SK-N-SH (cell line): ENCODE results near the gene CIAO3. TPM values are rescaled to one million over a fixed set of nuclear protein-coding genes. Genes with fewer than 3 reads are reported as not detected.
A peak's percentile ranks its signal among the peaks of the same experiment; 100 is the strongest.

Source experiments
- CTCF ChIA-PET: fragments of 300-600, 350-600 bp; formaldehyde crosslinking; extraction: SDS; loops from one replicate; lab custom pipeline; 2021; lab: Yijun Ruan, JAX
- POLR2A ChIA-PET: fragments of 350-600 bp; sonication (Branson Sonifier 250); formaldehyde crosslinking; extraction: SDS; loops from one replicate; lab custom pipeline; 2020; ENCODE audit warnings: antibody characterized with exemption, inconsistent platforms; lab: Yijun Ruan, JAX
- DNase-seq: peaks from one replicate; pipeline ENCODE4 v3.0.0; 2012
- H2AFZ ChIP-seq: fragments of 200-600 bp; sonication (generic); 2 replicates; pipeline ENCODE4 v1.8.1; 2016; ENCODE audit warnings: antibody characterized with exemption, mild to moderate bottlenecking, low read depth
- H3F3A ChIP-seq: fragments of 200-600 bp; sonication (generic); replicated peaks from 2 replicates; pipeline ENCODE3; 2016; ENCODE audit warnings: antibody characterized with exemption, mild to moderate bottlenecking; ENCODE audit not compliant: insufficient read depth
- H3K27ac ChIP-seq, 2 experiments: fragments of 200-500 bp in 1 of 2; fragments of 200-600 bp in 1 of 2; sonication (Bioruptor generic) in 1 of 2; sonication (generic), shearing (Covaris generic) in 1 of 2; 2 replicates each; pipeline versions ENCODE4 v1.5.1 to v1.6.1; 2014 to 2016; ENCODE audit warnings: low read depth in 2 of 2, inconsistent platforms in 1 of 2, low read length in 1 of 2, mild to moderate bottlenecking in 1 of 2, mixed read lengths in 1 of 2
- H3K27me3 ChIP-seq: fragments of 200-600 bp; sonication (generic), shearing (Covaris generic); 2 replicates; pipeline ENCODE4 v1.6.1; 2016; ENCODE audit warnings: mixed run types; ENCODE audit not compliant: insufficient read depth
- H3K36me3 ChIP-seq, 2 experiments: fragments of 200-500 bp in 1 of 2; fragments of 200-600 bp in 1 of 2; sonication (Bioruptor generic) in 1 of 2; sonication (generic) in 1 of 2; replicated peaks in 1 of 2; 2 replicates each; pipeline versions ENCODE3 to v1.5.1; 2014 to 2016; ENCODE audit warnings: low read length in 1 of 2, mild to moderate bottlenecking in 1 of 2; ENCODE audit not compliant: insufficient read depth in 2 of 2, control insufficient read depth in 1 of 2
- H3K4me1 ChIP-seq, 2 experiments: fragments of 200-500 bp in 1 of 2; fragments of 200-600 bp in 1 of 2; sonication (Bioruptor generic) in 1 of 2; sonication (generic), shearing (Covaris generic) in 1 of 2; 2 replicates each; pipeline versions ENCODE4 v1.5.1 to v1.6.1; 2014 to 2016; ENCODE audit warnings: low read depth in 1 of 2, low read length in 1 of 2, mixed run types in 1 of 2; ENCODE audit not compliant: insufficient read depth in 2 of 2, control insufficient read depth in 1 of 2
- H3K4me2 ChIP-seq: fragments of 200-600 bp; sonication (generic), shearing (Covaris generic); 2 replicates; pipeline ENCODE4 v1.6.1; 2017; ENCODE audit warnings: mixed run types
- H3K4me3 ChIP-seq, 2 experiments: fragments of 200-500 bp in 1 of 2; fragments of 200-600 bp in 1 of 2; sonication (Bioruptor generic) in 1 of 2; sonication (generic), shearing (Covaris generic) in 1 of 2; 2 replicates each; pipeline versions ENCODE4 v1.5.1 to v1.8.1; 2014 to 2016; ENCODE audit warnings: low read depth in 2 of 2, inconsistent platforms in 1 of 2, low read length in 1 of 2, mild to moderate bottlenecking in 1 of 2, mixed read lengths in 1 of 2, moderate library complexity in 1 of 2
- H3K79me2 ChIP-seq: fragments of 200-600 bp; sonication (generic); 2 replicates; pipeline ENCODE4 v1.8.1; 2017; ENCODE audit warnings: mild to moderate bottlenecking; ENCODE audit not compliant: insufficient read depth
- H3K9ac ChIP-seq: fragments of 200-600 bp; sonication (generic); 2 replicates; pipeline ENCODE4 v1.6.1; 2017; ENCODE audit warnings: mixed run types
- H3K9me2 ChIP-seq: fragments of 200-600 bp; sonication (generic); 2 replicates; pipeline ENCODE4 v1.6.1; 2017; ENCODE audit warnings: mixed run types
- H3K9me3 ChIP-seq: fragments of 200-600 bp; sonication (generic); 2 replicates; pipeline ENCODE4 v1.6.1; 2017; ENCODE audit warnings: mixed run types, mild to moderate bottlenecking, moderate library complexity
- H4K20me1 ChIP-seq: fragments of 200-600 bp; sonication (generic); 2 replicates; pipeline ENCODE4 v1.6.1; 2017; ENCODE audit warnings: mild to moderate bottlenecking, mixed run types; ENCODE audit not compliant: insufficient read depth
- CHD2 ChIP-seq: fragments of 150-350 bp; IDR thresholded peaks from 2 replicates; pipeline ENCODE4 v1.6.1; 2018; ENCODE audit warnings: low read length; ENCODE audit not compliant: partially characterized antibody
- CTCF ChIP-seq: fragments of 200-600 bp; sonication (generic); IDR thresholded peaks from 2 replicates; pipeline ENCODE4 v1.6.1; 2017; ENCODE audit warnings: antibody characterized with exemption, mild to moderate bottlenecking, moderate library complexity
- ELF1 ChIP-seq: IDR thresholded peaks from 2 replicates; pipeline ENCODE4 v1.4.0; 2012
- EP300 ChIP-seq, 2 experiments: IDR thresholded peaks; 2 replicates each; pipeline versions ENCODE4 v1.4.0 to v1.6.1; 2012; ENCODE audit warnings: borderline replicate concordance in 1 of 2, low read depth in 1 of 2, low read length in 1 of 2
- EZH2phosphoT487 ChIP-seq: fragments of 200-600 bp; sonication (generic); IDR thresholded peaks from 2 replicates; pipeline ENCODE4 v1.6.1; 2017; ENCODE audit warnings: low read depth, mixed run types, mild to moderate bottlenecking, antibody characterized with exemption, moderate library complexity, borderline replicate concordance
- FOXM1 ChIP-seq: IDR thresholded peaks from 2 replicates; pipeline ENCODE4 v1.4.0; 2012; ENCODE audit warnings: low read depth, mild to moderate bottlenecking
- GATA2 ChIP-seq: sonication (generic); formaldehyde crosslinking; IDR thresholded peaks from 2 replicates; pipeline ENCODE4 v1.5.0; 2020; ENCODE audit warnings: mild to moderate bottlenecking, missing genetic modification reagents
- IRF3 ChIP-seq: fragments of 150-350 bp; IDR thresholded peaks from 2 replicates; pipeline ENCODE4 v1.6.1; 2016; ENCODE audit warnings: mild to moderate bottlenecking, low read depth, low read length
- JUND ChIP-seq: IDR thresholded peaks from 2 replicates; pipeline ENCODE4 v1.4.0; 2012
- MEF2A ChIP-seq: IDR thresholded peaks from 2 replicates; pipeline ENCODE4 v1.4.0; 2012; ENCODE audit warnings: low read depth, borderline replicate concordance
- POLR2AphosphoS5 ChIP-seq: IDR thresholded peaks from 2 replicates; pipeline ENCODE4 v1.6.1; 2012; ENCODE audit warnings: low read depth, low read length
- REST ChIP-seq: IDR thresholded peaks from 2 replicates; pipeline ENCODE4 v1.6.1; 2012; ENCODE audit warnings: mild to moderate bottlenecking, low read depth, low read length, moderate library complexity
- RXRA ChIP-seq: IDR thresholded peaks from 2 replicates; pipeline ENCODE4 v1.4.0; 2012; ENCODE audit warnings: low read depth, mild to moderate bottlenecking, borderline replicate concordance
- SIN3A ChIP-seq: IDR thresholded peaks from 2 replicates; pipeline ENCODE4 v1.6.1; 2012; ENCODE audit warnings: low read depth, mild to moderate bottlenecking, low read length, moderate library complexity, borderline replicate concordance
- SMC3 ChIP-seq: IDR thresholded peaks from 2 replicates; pipeline ENCODE4 v1.6.1; 2012; ENCODE audit warnings: low read depth, low read length, improper control_type of control experiment
- TAF1 ChIP-seq: IDR thresholded peaks from 2 replicates; pipeline ENCODE4 v1.6.1; 2012; ENCODE audit warnings: low read depth, mild to moderate bottlenecking, low read length, moderate library complexity, borderline replicate concordance
- TEAD4 ChIP-seq: IDR thresholded peaks from 2 replicates; pipeline ENCODE4 v1.4.0; 2012; ENCODE audit warnings: mild to moderate bottlenecking, borderline replicate concordance; ENCODE audit not compliant: insufficient read depth
- USF1 ChIP-seq: IDR thresholded peaks from 2 replicates; pipeline ENCODE4 v1.4.0; 2012; ENCODE audit warnings: low read depth, borderline replicate concordance
- YY1 ChIP-seq: IDR thresholded peaks from 2 replicates; pipeline ENCODE4 v1.4.0; 2012; ENCODE audit warnings: low read depth, mild to moderate bottlenecking
- whole genome bisulfite sequencing: methylation state at CpG from one replicate; pipeline ENCODE4 v1.1.6; 2017; ENCODE audit warnings: low lambda C conversion rate; 5-methylcytosine and 5-hydroxymethylcytosine counted together
- polyA plus RNA-seq, 3 experiments: library from polyadenylated mRNA; depleted of rRNA; stranded (reverse); fragments of >200 nt; gene quantifications; 2 replicates each; pipeline ENCODE4 v1.2.3, GENCODE V29; 2012

CIAO3 gene
- polyA plus RNA-seq, 1 of the 3 experiments (the other 2 are of a cell fraction) = 14.4 TPM

GRCh38 chr16:722835-723633 is 17.8 kb downstream of the CIAO3 start:
- no peaks in the 10 kb centered on the region for H3K9me2 ChIP-seq

More at GRCh38 chr16:722835-723633, 17.8 kb downstream of the CIAO3 start:
- H3F3A ChIP-seq = peaks cover 31% of the 10 kb centered on the region
- 0 out of 2 replicates have a peak, but pooled peaks cover 14% of the 10 kb centered on the region for H4K20me1 ChIP-seq
- no peak overlapping the region for H3K4me3 ChIP-seq
- H3K36me3 ChIP-seq = peaks cover 0 to 5% of the 10 kb centered on the region in 2 experiments
- H3K4me2 ChIP-seq = peak overlapping the region; percentile 24; the same call in 1 of the 2 replicates
- no peaks in the 10 kb centered on the region; the same call in 1 of the 2 replicates for H3K79me2 ChIP-seq
- no peaks in the 10 kb centered on the region for H3K27me3 ChIP-seq
- H3K27ac ChIP-seq = no peak overlapping the region
- H3K9me3 ChIP-seq = no peaks in the 10 kb centered on the region
- no peak for DNase-seq
- CTCF ChIA-PET = interaction anchor here (0.6 to 22.4 kb wide), 10 partner anchors 5 to 657 kb away, joined by 3 to 358 read pairs (median 6); partner anchors contain the start of genes ANTKMT, CCDC78, CIAO3 and FBXL16
- WGBS = 88% methylated on average over 9 of the region's 24 CpGs
- no peak overlapping the region for H2AFZ ChIP-seq
- TF ChIP-seq EP300 (IDR thresholded peaks at IDR 0.05; ENCODE audit: borderline replicate concordance in 1 of 2, low read depth in 1 of 2, low read length in 1 of 2) (no peak), REST (no peak), ELF1 (no peak), CHD2 (no peak), CTCF (no peak), TEAD4 (no peak), POLR2AphosphoS5 (no peak), MEF2A (no peak), SIN3A (no peak), FOXM1 (no peak), SMC3 (no peak), GATA2 (CRISPR knock-in tag) (no peak), JUND (no peak), RXRA (no peak), USF1 (no peak), EZH2phosphoT487 (no peak), YY1 (no peak), TAF1 (no peak), IRF3 (no peak)
- H3K9ac ChIP-seq = no peak overlapping the region
- H3K4me1 ChIP-seq = peaks cover 8 to 38% of the 10 kb centered on the region in 2 experiments; a peak in 3 of 4 replicates
- POLR2A ChIA-PET = interaction anchor here (0.6 to 1.4 kb wide), 5 partner anchors 10 to 188 kb away, joined by 3 to 4 read pairs (median 3); partner anchors contain the start of gene JMJD8
